Stimulated activated CD4-positive, alpha-beta T cell treated with anti-CD3 and anti-CD28 coated beads, Interleukin-1b, Interleukin-23, amount 100 ng/mL, for 24 hours (primary cell): ENCODE results near the gene GRB10.
A peak's percentile ranks its signal among the peaks of the same experiment; 100 is the strongest.
"Not testable (repeated sequence)": the region's sequence is repeated elsewhere in the genome, so short reads cannot be mapped to it uniquely, and the experiment has no call there.

Experiments used
- DNase-seq, 4 experiments: peaks; one replicate each; pipeline ENCODE4 v3.0.0-alpha.2; 2020; ENCODE audit warnings: low read depth in 4 of 4, low spot score in 1 of 4

GRB10 gene

DNA sequence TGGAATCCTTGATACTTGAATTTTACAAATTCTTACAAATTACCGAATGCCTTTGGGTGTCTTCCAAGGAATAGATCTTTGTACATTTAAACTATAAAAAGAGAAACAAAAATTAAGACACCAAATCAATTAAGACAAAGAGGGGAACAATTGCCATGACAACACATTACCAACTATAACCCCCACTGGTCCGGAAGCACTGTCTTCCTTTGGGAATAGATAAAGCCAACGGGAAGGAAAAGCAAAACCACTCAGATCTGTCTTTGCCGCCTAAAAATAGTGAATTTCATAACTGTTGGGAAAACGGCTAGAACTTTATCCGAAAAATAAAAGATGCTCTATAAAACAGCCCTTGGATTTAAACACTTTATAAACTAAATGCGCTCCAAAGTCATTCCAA, 37.4 kb downstream of the GRB10 start:
- no peak for DNase-seq

DNA sequence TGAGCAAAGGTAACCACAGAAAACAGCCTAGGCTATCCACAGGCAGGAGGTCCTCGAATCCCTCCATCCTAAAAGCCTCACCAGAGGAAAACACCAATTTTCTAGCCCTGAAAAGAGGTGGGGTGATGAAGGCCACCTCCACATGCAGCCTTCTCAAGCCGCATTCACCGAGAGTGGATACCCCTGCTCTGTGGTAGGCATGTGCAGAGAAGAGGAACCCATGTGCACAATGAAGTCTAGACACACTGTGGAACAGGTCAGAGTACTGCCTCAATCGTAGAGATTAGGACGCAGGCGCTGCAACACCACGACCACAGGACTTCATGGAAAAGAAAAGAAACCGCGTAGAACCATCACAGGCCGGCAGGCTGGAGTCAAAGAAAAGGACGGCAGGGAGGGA, 38.8 kb downstream of the GRB10 start:
- DNase-seq, result no peak

DNA sequence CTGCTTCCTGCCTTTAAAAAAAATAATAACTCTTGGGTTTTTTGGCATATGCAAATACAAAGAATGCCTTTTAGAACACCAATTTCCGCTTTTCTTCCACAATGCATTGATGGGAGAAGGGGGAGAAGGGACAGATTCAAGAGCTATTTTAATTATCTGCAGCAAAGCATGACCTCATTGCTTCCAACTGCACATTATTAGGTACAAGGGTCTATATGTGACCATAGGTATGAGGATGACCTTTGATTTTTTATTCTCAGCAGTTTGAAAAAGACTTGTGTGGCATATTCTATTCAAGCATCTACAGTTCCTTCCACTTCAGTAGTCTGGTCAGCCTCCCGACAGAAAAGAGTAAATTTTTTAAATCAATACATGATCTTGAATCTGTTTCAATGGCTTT, 39.7 kb downstream of the GRB10 start:
- DNase-seq, result no peak

DNA sequence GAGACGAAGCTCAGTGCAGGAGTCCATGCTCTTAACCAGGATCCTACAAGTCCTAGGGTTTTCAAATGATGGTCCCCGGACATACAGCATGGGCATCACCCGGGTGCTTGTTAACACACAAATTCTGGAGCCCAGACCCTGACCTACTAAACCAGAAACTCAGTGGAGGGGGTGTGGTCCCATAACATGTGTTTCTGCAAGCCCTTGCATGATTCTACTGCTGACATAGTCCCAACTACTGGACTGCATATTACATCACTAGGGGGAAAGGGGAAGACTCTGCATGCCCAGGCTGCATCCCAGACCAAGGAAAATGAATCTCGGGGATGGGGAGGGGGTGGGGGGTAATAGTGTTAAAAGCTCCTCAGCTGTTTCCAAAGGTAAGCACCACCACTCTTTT, 40.3 kb downstream of the GRB10 start:
- no peak for DNase-seq

DNA sequence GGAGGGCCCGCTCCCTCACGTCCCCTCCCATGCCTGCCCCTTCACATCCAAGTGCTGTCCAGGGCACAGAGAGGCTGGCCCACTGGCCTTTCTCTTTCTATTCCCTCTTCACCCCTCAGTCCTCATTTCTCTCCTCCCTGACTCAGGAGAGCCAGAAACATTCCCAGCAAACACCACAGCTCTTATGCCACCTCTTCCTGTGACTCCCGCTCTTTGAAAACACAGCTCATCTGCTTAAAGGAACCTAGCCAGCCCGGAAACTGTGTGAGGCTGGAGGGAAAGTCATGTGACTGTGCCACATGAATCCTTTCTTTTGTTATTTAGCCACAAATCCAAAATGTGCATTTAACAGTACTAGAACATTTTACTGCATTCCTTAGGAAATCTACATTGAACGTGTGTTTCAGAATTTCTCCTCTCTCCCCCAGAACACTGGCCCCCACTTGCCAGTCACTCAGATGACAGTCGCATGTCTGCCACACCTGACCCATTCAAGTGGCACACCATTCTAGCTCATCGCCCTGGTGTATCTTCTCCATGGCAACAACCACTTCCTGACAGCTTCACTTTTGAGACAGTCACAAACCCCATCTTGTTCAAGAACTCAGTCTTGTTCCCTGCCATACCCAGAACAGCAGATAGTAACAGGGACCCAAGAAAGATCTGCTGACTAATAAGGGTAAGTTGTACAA, 42.8 kb downstream of the GRB10 start:
- peak in 3 of 4 experiments; percentile 5 to 14 (median 13) for DNase-seq

DNA sequence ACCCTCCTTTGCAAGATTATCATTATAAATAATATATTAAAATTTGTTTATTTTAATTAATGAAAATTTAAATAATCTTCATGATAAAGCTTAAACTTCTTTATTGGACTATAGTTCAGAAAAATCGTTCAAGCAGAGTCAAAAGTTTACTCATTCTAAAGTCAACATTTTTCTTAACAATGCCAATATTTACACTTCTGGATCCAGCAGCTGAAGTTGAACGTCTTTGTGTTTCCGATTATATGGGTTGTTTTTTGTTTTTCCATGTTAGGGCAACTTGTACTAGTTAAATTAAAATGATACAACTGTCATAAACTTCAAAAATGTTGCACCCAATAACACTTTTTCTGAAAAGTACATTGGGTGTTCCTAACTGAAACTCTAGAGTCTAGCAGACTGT, 43.8 kb downstream of the GRB10 start:
- no peak for DNase-seq

DNA sequence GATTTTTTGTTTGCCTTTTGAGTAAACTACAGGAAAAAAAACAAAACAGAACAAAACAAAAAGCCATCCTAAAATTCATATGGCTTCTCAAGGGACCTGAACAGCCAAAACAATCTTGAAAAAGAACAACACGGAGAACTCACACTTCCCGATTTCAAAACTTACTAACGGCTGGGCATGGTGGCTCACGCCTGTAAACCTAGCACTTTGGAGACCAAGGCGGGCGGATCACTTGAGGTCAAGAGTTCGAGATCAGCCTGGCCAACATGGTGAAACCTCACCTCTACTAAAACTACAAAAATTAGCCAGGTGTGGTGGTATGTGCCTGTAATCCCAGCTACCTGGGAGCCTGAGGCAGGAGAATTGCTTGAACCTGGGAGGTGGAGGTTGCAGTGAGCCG, 46.9 kb downstream of the GRB10 start:
- not testable (repeated sequence) for DNase-seq

DNA sequence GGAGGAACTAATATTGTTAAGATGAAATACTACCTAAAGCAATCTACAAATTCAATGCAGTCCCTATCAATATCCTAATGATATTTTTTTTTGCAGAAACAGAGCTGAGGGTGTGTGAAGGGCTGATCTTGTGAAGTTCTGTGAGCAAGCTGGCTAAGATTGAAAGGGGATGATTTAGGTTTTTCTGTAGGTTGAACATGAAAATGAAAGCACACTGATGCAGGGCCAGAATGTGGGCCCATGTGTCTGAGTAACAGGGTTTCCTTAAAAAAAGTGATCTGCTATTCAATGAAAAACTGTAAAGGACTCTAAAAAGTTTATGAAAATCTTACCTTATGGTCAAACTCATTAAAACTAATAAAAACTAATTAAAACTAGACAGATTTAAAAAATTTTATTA, 47.4 kb downstream of the GRB10 start:
- DNase-seq, result no peak

DNA sequence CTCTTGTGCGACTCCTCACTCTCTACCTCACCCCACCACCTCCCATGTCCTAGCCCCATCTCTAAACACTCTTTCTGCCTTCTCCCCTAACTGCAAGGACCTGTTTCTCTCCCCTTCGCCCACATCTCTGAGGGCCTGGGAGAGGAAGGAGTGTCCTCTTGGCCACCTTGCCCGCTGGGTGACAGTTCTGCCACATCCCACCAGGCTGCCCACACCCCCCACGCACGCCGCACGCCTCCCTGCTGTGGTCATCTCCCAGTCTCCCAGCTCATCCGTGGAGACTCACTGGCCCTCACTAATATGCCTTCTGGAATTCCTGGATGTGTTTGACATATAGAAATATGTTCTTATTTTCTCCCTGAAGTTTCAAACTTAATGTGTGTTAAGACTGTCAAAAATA, 48.5 kb downstream of the GRB10 start:
- DNase-seq, result no peak

DNA sequence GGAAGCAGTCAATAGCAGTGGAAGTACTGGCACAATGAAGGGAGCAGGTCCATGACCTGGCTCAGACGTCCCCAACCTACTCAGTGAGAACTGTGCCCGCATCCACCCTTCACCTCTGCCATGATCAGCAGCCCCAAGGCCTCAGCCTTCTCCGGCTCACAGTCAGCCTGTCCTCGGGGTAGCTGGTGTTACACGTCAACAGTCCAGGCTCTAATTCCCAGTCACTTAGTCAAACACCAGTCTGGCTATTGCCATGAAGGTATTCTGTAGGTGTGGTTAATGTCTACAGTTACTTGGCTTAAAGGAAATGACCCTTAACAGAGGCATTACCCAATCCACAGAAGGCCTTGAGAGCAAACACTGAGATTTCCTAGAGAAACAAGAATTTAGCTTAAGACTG, 49.1 kb downstream of the GRB10 start:
- no peak for DNase-seq

DNA sequence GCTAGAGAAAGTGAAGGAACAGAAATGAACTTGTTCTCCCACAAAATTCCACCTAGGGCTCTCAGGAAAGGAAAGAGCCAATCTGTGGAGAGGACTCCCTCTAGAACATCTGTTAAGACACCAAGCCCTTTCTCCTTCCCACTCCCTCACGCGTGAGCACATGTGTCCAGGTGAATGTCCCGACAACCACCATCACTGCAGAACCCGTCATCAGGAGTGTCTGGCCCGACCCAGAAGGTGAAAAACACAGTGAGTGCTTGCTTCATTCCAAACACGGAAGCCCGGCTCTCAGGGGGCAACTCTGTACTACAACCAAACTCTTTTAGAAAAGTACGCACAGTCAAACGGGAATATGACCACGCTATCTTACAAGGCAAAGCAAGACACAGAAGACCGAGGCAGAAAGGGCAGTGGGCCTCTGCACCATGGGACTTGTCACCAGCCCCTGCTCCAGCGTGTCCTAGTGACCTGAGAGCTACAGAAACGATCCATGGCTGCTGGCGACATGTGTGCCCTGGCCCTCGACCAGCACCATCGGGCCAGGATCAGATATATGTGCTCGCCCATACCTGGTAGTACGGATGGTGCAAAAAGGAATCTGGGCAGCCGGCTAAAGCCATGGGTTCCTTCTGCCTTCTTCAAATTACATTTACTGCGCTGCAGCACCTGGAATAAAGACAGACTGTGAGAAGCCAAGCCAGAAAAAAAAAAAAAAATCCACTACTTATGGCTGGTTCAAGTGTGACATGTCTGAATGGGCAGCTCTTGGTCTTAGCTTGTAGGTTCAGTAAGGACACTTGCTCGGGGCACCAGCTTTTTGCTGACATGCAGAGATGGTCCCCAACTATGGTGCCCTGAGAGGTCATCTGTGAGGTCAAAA, 50.8 kb downstream of the GRB10 start:
- DNase-seq, result no peak

DNA sequence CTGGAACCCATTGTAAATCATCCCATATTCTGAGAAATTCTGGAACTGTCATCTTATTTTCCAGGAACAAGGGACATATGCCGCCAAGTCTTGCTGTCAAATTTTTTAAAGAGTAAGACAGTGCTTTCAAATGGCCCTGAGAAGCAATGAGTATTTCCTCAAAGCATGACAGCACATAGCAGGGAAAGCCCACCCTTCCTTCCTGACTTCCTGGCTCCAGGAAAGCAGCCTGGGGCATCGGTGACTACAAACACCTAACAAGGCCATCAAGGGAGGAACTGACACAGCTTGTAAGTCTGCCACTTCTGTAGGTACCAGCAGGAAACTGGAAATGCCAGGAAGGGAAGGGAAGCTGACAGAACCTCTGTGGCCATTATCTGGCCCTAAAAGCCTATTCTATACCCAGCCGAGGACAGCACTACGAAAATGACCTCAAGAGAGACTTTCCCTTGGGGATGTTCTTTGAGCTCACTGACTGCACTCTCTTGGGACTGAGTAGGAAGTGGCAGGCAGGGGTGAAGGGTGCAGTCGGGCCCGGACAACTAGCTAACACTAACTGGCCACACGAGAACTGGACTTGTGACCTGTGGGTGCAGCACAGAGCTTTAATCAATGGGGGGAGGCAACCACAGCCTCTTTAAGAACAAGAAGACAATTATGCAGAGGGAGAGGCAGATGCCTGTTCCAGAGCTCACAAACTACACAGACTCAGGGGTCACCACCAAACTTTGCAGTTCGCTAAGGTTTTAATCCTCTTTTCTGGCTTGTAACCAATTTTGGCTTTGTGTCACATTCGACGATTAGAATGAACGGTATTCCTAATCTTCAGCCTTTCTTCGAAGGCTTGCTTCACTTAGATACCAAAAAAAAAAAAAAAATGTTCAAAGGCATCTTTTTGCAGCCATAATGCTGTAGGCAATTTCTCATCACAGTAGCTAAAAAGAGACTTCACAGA, 52.0 kb downstream of the GRB10 start:
- no peak for DNase-seq

DNA sequence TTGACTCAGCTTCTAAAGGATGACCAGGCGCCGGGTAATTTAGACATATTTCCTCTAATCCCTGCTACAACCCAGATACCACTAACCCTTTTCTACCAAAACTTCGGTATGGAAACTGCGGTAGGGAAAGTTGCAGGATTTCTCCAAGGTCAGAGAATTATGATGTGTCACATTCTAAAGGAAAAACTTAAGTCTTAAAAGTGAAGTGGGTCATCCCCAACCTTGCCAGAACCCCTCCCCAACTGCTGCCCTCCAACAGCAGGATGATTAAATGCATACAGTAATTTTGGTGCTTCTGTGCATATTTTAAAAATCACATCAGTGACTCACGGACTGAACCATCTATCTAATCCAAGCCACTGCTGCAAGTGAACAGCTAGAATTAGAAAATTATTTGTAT, 52.7 kb downstream of the GRB10 start:
- DNase-seq, result no peak

DNA sequence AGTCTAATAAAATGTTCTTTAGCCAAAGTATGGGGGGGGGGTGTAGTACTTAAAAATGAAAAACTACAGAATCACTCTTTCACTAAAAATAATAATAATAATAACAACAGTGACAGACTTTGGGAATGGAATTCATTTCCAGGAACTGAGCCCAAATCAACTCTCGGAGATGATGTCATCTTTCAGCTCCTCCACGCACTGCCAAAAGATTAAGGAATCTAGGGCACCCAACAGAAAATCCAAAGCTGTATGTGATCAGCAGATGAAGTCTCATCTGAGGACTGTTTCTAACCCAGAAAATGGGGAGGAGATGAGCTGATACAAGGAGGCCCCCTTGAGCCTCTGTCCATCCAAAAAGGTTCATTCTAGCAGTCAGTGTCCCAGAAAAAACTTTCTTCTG, 54.5 kb downstream of the GRB10 start:
- DNase-seq, result no peak

DNA sequence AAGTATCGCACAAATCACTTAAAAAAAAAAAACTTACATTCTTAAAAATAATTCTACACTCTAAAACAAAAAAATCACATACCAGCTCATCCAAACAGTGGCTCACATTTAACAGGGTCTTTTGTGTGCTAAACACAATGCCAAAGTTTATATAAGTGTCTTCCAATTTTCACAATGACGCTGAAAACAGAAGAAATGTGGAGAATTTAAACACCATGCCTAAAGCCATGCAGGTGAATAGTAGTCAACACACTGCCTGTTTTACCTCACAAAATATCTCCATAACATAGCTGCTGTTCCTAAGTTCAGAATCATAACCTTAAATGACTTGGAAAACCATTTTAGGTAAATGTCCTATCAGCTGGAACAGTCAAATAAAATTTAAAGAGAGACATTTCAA, 55.0 kb downstream of the GRB10 start:
- no peak for DNase-seq

DNA sequence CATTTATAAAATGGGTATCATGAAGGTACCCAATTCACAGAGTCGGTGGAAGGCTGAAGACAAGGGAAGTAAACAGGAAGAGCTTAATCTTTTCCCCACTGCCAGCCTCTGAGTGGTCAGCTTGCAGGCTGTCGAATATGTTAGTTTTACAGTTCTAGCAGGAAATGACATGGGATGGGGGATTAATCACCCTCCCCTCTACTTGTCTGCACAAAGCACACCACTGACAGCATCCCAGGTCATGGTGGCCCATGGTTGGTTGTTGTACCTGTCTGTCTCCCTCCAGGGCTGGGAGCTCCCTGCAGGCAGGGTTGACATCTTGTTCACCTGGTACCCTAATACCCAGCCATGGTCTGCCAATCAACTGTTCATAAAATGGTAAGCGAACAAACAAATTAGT, 55.6 kb downstream of the GRB10 start:
- DNase-seq, result no peak

DNA sequence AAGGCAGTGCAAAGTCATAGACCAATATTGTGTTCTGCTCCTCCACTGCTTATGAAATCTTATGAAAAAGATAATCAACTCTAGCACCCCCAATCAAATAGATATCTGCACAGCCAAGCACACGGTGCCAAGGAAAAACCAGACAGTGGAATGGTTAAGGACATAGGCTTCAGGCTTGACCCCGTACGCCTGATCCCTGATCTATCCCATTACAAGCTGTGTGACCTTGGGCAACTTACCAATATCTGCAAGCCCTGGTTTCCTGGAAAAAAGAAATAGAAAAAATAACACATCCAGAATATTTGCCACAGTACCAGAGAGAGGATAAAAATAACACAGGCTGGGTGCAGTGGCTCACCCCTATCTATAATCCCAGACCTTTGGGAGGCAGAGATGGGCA, 56.9 kb downstream of the GRB10 start:
- no peak for DNase-seq

DNA sequence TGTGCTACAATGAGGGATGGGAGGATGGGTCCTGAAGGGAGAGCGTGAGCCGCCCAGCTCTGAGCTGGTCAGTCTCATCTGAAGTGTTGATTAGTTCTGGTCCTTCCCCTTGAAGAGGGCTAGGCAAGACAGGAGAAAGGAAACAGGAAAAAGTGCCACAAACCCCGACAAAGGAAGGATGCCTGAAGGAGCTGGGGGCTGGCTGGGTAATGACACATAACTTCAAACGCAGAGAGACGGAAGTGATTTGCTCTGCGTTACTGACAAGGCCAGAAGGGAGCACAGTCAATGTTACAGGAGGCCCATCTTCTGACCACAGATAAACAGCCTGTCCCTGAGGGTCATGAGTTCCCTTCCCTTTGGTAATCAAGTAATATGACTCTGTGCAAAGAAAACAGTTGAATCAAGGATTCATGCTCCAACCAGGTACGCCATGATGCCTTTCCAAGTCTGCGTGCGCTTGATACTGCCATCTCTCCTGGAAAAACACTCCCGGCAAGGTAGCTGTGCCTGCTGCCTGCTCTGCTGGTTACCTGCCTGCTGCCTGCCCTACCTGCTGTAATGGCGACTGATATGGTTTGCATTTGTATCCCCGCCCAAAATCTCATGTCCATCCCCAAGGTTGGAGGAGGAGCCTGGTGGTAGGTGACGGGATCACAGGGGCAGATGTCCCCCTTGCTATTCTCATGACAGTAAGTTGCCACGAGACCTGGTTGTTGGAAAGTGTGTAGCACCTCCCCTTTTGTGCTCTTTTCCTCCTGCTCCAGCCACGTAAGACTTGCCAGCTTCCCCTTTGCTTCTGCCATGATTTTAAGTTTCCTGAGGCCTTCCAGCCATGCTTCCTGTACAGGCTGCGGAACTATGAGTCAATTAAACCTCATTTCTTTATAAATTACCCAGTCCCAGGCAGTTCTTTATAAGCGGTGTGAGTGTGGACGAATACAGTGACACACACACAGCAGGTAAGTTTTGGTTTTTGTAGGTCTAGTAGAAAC, 57.9 kb downstream of the GRB10 start:
- no peak for DNase-seq

DNA sequence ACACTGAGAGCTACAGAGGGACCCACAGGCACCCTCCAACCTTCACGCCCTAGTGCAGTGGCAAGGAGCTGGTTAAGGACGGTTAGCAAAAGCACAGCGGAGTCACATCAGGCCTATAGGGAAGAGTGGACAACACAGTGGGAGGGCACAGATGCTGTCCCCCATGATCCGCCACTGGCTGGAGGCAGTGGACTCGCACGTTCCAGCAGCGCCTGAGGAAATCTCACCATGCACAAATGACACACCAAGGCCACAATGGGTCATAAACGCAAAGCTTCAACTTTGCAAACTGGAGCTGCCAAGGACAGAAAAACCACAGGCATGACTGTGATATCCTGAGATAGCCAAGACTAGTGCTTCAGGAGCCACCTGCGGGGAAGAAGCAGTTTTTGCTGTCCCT, 58.8 kb downstream of the GRB10 start:
- DNase-seq, result no peak

DNA sequence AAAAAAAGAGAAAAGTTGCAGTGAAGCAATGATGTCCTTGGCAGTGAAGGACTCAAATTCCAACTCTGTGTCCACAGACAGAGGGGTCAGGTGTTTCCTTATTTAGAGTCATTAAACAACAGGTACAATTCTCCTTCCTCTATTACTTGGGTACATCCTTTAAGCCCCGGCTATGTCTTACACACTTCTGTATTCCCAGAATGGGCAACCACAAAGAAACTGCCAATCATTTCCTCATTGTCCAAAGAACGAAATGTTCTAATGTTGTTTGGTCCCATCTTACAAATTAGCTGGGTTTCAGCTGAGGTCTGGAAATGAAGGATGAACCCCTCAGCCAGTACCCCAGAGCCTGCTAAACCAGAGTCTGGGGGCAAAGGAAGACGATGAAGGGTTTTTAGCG, 59.5 kb downstream of the GRB10 start:
- DNase-seq, result no peak
